ENCODE data around the gene ARIH1. TPM values are rescaled to one million over a fixed set of nuclear protein-coding genes. Genes with fewer than 3 reads are reported as not detected.

The ARIH1 gene
- total and polyA plus RNA-seq, 10 donors: 14.8 to 171 (median 62.7) TPM

GRCh38 chr15:72562386-72562785 lies 88.3 kb downstream of the ARIH1 start:
- Histone ChIP-seq H3K9me3 (no peaks in the 10 kb centered on the region), H3K27ac (peak overlapping the region in 1 of 8 donors; percentile 3), H3K4me3 (no peak overlapping the region), H3K4me1 (peaks cover 0 to 19% (median 2%) of the 10 kb centered on the region in 6 donors), H3K27me3 (replicated peaks in 1 of 7) (no peaks in the 10 kb centered on the region), H3K36me3 (peaks cover 0 to 97% (median 43%) of the 10 kb centered on the region in 6 donors)
- no peak for DNase-seq
- TF ChIP-seq POLR2A (IDR thresholded peaks at IDR 0.05) (no peak), CTCF (IDR thresholded peaks at IDR 0.05 in 8 of 11, conservative IDR thresholded peaks at IDR 0.05 in 3 of 11) (no peak), POLR2AphosphoS5 (IDR thresholded peaks at IDR 0.05) (no peak)
- intact Hi-C loops (cut with DNase I; ENCODE audit: low total_unique reads): no loop called here

- H3K4me1 ChIP-seq: peaks cover 0 to 19% (median 2%) of the 10 kb centered on the region in 6 donors
- TF ChIP-seq POLR2AphosphoS5 (IDR thresholded peaks at IDR 0.05) (no peak), POLR2A (IDR thresholded peaks at IDR 0.05) (no peak), CTCF (IDR thresholded peaks at IDR 0.05 in 8 of 11, conservative IDR thresholded peaks at IDR 0.05 in 3 of 11) (no peak)
- H3K27me3 ChIP-seq (replicated peaks in 1 of 7): no peaks in the 10 kb centered on the region
- intact Hi-C loops (cut with DNase I; ENCODE audit: low total_unique reads): no loop called here
- H3K9me3 ChIP-seq: no peaks in the 10 kb centered on the region
- DNase-seq: no peak
- no peak overlapping the region for H3K27ac ChIP-seq
- peaks cover 0 to 98% (median 44%) of the 10 kb centered on the region in 6 donors for H3K36me3 ChIP-seq
- 90 to 100% (median 92%) methylated on average over 2 of the region's 2 CpGs for WGBS, 5 donors
- no peak overlapping the region for H3K4me3 ChIP-seq
Measured at GRCh38 chr15:72562878-72563277, 88.7 kb downstream of the ARIH1 start.

GRCh38 chr15:72564091-72564490 lies 90.0 kb downstream of the ARIH1 start:
- no peak for DNase-seq
- Histone ChIP-seq H3K27me3 (replicated peaks in 1 of 7) (no peaks in the 10 kb centered on the region), H3K36me3 (peaks cover 0 to 97% (median 42%) of the 10 kb centered on the region in 6 donors), H3K9me3 (no peaks in the 10 kb centered on the region), H3K4me3 (no peak overlapping the region), H3K4me1 (peaks cover 0 to 19% (median 2%) of the 10 kb centered on the region in 6 donors), H3K27ac (peak overlapping the region in 4 of 8 donors; percentile 25 to 48 (median 35))
- TF ChIP-seq POLR2A (IDR thresholded peaks at IDR 0.05) (no peak), CTCF (IDR thresholded peaks at IDR 0.05 in 8 of 11, conservative IDR thresholded peaks at IDR 0.05 in 3 of 11) (no peak), POLR2AphosphoS5 (IDR thresholded peaks at IDR 0.05) (no peak)
- WGBS, 5 donors: 69 to 85% (median 81%) methylated on average over 1 of the region's 1 CpG
- intact Hi-C loops (cut with DNase I; ENCODE audit: low total_unique reads): no loop called here

- 85 to 98% (median 92%) methylated on average over 1 of the region's 1 CpG for WGBS, 5 donors
- no peak overlapping the region for H3K27ac ChIP-seq
- intact Hi-C loops (cut with DNase I; ENCODE audit: low total_unique reads): no loop called here
- no peaks in the 10 kb centered on the region for H3K9me3 ChIP-seq
- no peaks in the 10 kb centered on the region for H3K27me3 ChIP-seq (replicated peaks in 1 of 7)
- peaks cover 0 to 100% (median 51%) of the 10 kb centered on the region in 6 donors for H3K36me3 ChIP-seq
- TF ChIP-seq POLR2AphosphoS5 (IDR thresholded peaks at IDR 0.05) (no peak), CTCF (IDR thresholded peaks at IDR 0.05 in 8 of 11, conservative IDR thresholded peaks at IDR 0.05 in 3 of 11) (no peak), POLR2A (IDR thresholded peaks at IDR 0.05) (no peak)
- peaks cover 0 to 11% (median 0%) of the 10 kb centered on the region in 6 donors for H3K4me1 ChIP-seq
- H3K4me3 ChIP-seq: no peak overlapping the region
- DNase-seq: no peak
Measured at GRCh38 chr15:72566973-72567372, 92.8 kb downstream of the ARIH1 start.

Measured in spleen (tissue), 11 donors.